CD14-positive monocyte (primary cell): ENCODE measurements around the gene P2RY12. TPM values are rescaled to one million over a fixed set of nuclear protein-coding genes. Genes with fewer than 3 reads are reported as not detected.

ENCODE experiments used
- DNase-seq, 3 donors: peaks; one replicate each; pipeline ENCODE4 v3.0.0-alpha.2; 2011 to 2022
- H2AFZ ChIP-seq: 2 replicates; pipeline ENCODE4 v1.6.0; 2012; ENCODE audit warnings: mild to moderate bottlenecking, low read depth, low read length, inconsistent platforms; ENCODE audit not compliant: insufficient read depth, poor library complexity, severe bottlenecking
- H3K27ac ChIP-seq, 2 donors: 1 replicate in 1 of 2; 2 replicates in 1 of 2; pipeline ENCODE4 v1.5.1; 2012 to 2013; ENCODE audit warnings: low read length in 2 of 2, control low read depth in 1 of 2, inconsistent platforms in 1 of 2, low read depth in 1 of 2, mild to moderate bottlenecking in 1 of 2
- H3K27me3 ChIP-seq, 2 donors: one replicate each; pipeline versions ENCODE4 v1.6.0 to v1.6.1; 2011 to 2013; ENCODE audit warnings: low read length in 2 of 2; ENCODE audit not compliant: control insufficient read depth in 2 of 2, insufficient read depth in 2 of 2
- H3K36me3 ChIP-seq, 2 donors: replicated peaks in 1 of 2; 1 replicate in 1 of 2; 2 replicates in 1 of 2; pipeline versions ENCODE4 v1.5.1 to v1.6.1; 2012 to 2013; ENCODE audit warnings: low read length in 2 of 2, control low read depth in 1 of 2, inconsistent platforms in 1 of 2, mild to moderate bottlenecking in 1 of 2; ENCODE audit not compliant: insufficient read depth in 2 of 2, control insufficient read depth in 1 of 2
- H3K4me1 ChIP-seq, 2 donors: 1 replicate in 1 of 2; 2 replicates in 1 of 2; pipeline versions ENCODE4 v1.5.1 to v1.6.1; 2012 to 2013; ENCODE audit warnings: low read length in 2 of 2, control low read depth in 1 of 2, inconsistent platforms in 1 of 2, mild to moderate bottlenecking in 1 of 2, moderate library complexity in 1 of 2; ENCODE audit not compliant: insufficient read depth in 2 of 2, control insufficient read depth in 1 of 2
- H3K4me2 ChIP-seq: replicated peaks from 2 replicates; pipeline ENCODE3; 2012; ENCODE audit warnings: low read length, moderate library complexity, mild to moderate bottlenecking; ENCODE audit not compliant: poor library complexity, severe bottlenecking; ENCODE audit errors: extremely low read depth
- H3K4me3 ChIP-seq, 3 experiments: fragments of 200-600 bp in 1 of 3; sonication (generic) in 1 of 3; replicated peaks in 1 of 3; 1 replicate in 2 of 3; 2 replicates in 1 of 3; pipeline ENCODE4 v1.5.1; 2011 to 2013; ENCODE audit warnings: low read length in 3 of 3, mild to moderate bottlenecking in 3 of 3, control low read depth in 2 of 3, low read depth in 2 of 3, inconsistent platforms in 1 of 3, moderate library complexity in 1 of 3
- H3K79me2 ChIP-seq: 2 replicates; pipeline ENCODE4 v1.6.0; 2012; ENCODE audit warnings: mild to moderate bottlenecking, control low read depth, inconsistent platforms, low read length, moderate library complexity; ENCODE audit not compliant: insufficient read depth
- H3K9ac ChIP-seq: 2 replicates; pipeline ENCODE4 v1.6.0; 2017; ENCODE audit warnings: low read length, mild to moderate bottlenecking; ENCODE audit not compliant: insufficient read depth, poor library complexity, severe bottlenecking
- H3K9me3 ChIP-seq, 2 donors: replicated peaks in 1 of 2; 1 replicate in 1 of 2; 2 replicates in 1 of 2; pipeline versions ENCODE4 v1.5.1 to v1.6.1; 2012 to 2013; ENCODE audit warnings: low read length in 2 of 2, control low read depth in 1 of 2; ENCODE audit not compliant: control insufficient read depth in 1 of 2, insufficient read depth in 1 of 2
- H4K20me1 ChIP-seq: 2 replicates; pipeline ENCODE4 v1.6.0; 2012; ENCODE audit warnings: mild to moderate bottlenecking, low read length, control low read depth, moderate library complexity; ENCODE audit not compliant: insufficient read depth
- H3K27ac Mint-ChIP-seq, 7 donors: one replicate each; pipeline ENCODE4 v1.8.0; 2020; ENCODE audit warnings: mild to moderate bottlenecking in 7 of 7, mixed read lengths in 7 of 7, moderate library complexity in 6 of 7, inconsistent platforms in 2 of 7
- H3K27me3 Mint-ChIP-seq, 3 donors: one replicate each; pipeline ENCODE4 v1.8.0; 2021 to 2022; ENCODE audit warnings: low read depth in 3 of 3, mild to moderate bottlenecking in 3 of 3, mixed read lengths in 3 of 3, moderate library complexity in 3 of 3, inconsistent platforms in 1 of 3
- H3K36me3 Mint-ChIP-seq, 2 donors: one replicate each; pipeline ENCODE4 v1.8.0; 2020; ENCODE audit warnings: mixed read lengths in 2 of 2, inconsistent platforms in 1 of 2, mild to moderate bottlenecking in 1 of 2
- H3K4me1 Mint-ChIP-seq: one replicate; pipeline ENCODE4 v1.8.0; 2020; ENCODE audit warnings: mild to moderate bottlenecking, mixed read lengths
- H3K4me3 Mint-ChIP-seq, 2 donors: one replicate each; pipeline ENCODE4 v1.8.0; 2020; ENCODE audit warnings: mild to moderate bottlenecking in 2 of 2, mixed read lengths in 2 of 2, moderate library complexity in 1 of 2
- H3K9me3 Mint-ChIP-seq, 7 donors: one replicate each; pipeline ENCODE4 v1.8.0; 2020 to 2022; ENCODE audit warnings: mixed read lengths in 7 of 7, mild to moderate bottlenecking in 6 of 7, moderate library complexity in 6 of 7, inconsistent platforms in 2 of 7
- WGBS: methylation state at CpG from one replicate; pipeline ENCODE4 v1.1.5; 2013; ENCODE audit warnings: missing lambda C conversion rate; ENCODE audit not compliant: insufficient coverage; 5-methylcytosine and 5-hydroxymethylcytosine counted together
- intact Hi-C, 2 donors: fragments of 100-400 bp; cut with micrococcal nuclease; formaldehyde crosslinking; loops; one replicate each; pipeline versions ENCODE4 v1.15.0 to v1.15.1; 2023
- polyA plus RNA-seq, 3 donors: library from polyadenylated mRNA; depleted of rRNA in 1 of 3; unstranded in 2 of 3; stranded (reverse) in 1 of 3; fragments of 300-500 nt in 2 of 3; fragments of >200 nt in 1 of 3; fragmentation: Illumina TruSeq in 2 of 3; gene quantifications; 1 replicate in 2 of 3; 2 replicates in 1 of 3; pipeline ENCODE4 v1.2.3, GENCODE V29; 2012 to 2021
- TF ChIP-seq, protein P1 (sequence below): fragments of 200-600 bp; IDR thresholded peaks from one replicate; pipeline ENCODE4 v1.8.0; 2022; ENCODE audit warnings: antibody characterized with exemption, mild to moderate bottlenecking

P2RY12 gene
- polyA plus RNA-seq, 3 donors = 1.9 to 3.0 (median 2.7) TPM

DNA sequence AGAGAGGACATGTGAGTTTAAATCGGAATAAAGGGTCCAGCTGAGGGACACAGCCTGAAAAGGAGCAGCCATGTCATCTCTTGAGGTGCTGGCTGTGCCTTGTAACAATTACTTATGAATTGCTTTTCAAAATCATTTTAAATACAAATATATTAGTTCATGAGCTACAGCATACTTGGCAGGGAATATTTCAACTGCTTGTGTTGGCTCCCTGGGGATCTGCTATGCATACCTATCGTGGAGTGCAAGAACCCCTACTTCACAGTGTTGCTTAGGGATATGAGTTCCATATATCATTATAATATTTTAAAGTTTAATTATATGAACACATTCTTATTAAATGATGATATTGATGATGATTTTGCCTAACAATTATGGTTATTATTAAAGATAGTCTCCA is 87.1 kb downstream of the P2RY12 start:
- Mint-ChIP-seq H3K27me3 (no peaks in the 10 kb centered on the region), H3K27ac (no peak overlapping the region), H3K4me1 (peaks cover 8% of the 10 kb centered on the region), H3K4me3 (no peak overlapping the region), H3K36me3 (no peaks in the 10 kb centered on the region), H3K9me3 (peaks cover 0 to 2% (median 0%) of the 10 kb centered on the region in 7 donors)
- Histone ChIP-seq H3K27ac (no peak overlapping the region), H3K9me3 (no peaks in the 10 kb centered on the region), H3K9ac (no peak overlapping the region), H4K20me1 (no peaks in the 10 kb centered on the region), H3K4me3 (no peak overlapping the region), H3K79me2 (no peaks in the 10 kb centered on the region), H2AFZ (no peak overlapping the region), H3K4me2 (no peak overlapping the region), H3K27me3 (no peaks in the 10 kb centered on the region), H3K4me1 (no peaks in the 10 kb centered on the region), H3K36me3 (no peaks in the 10 kb centered on the region)
- TF ChIP-seq, protein P1, sequence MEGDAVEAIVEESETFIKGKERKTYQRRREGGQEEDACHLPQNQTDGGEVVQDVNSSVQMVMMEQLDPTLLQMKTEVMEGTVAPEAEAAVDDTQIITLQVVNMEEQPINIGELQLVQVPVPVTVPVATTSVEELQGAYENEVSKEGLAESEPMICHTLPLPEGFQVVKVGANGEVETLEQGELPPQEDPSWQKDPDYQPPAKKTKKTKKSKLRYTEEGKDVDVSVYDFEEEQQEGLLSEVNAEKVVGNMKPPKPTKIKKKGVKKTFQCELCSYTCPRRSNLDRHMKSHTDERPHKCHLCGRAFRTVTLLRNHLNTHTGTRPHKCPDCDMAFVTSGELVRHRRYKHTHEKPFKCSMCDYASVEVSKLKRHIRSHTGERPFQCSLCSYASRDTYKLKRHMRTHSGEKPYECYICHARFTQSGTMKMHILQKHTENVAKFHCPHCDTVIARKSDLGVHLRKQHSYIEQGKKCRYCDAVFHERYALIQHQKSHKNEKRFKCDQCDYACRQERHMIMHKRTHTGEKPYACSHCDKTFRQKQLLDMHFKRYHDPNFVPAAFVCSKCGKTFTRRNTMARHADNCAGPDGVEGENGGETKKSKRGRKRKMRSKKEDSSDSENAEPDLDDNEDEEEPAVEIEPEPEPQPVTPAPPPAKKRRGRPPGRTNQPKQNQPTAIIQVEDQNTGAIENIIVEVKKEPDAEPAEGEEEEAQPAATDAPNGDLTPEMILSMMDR = no peak
- WGBS = no CpG with 5 or more reads among the region's 2 CpGs
- intact Hi-C loops = loop anchor here in 1 of 2 donors (10.0 kb wide), 1 partner anchor 617 kb away; no protein-coding TSS in a partner anchor
- no peak for DNase-seq

DNA sequence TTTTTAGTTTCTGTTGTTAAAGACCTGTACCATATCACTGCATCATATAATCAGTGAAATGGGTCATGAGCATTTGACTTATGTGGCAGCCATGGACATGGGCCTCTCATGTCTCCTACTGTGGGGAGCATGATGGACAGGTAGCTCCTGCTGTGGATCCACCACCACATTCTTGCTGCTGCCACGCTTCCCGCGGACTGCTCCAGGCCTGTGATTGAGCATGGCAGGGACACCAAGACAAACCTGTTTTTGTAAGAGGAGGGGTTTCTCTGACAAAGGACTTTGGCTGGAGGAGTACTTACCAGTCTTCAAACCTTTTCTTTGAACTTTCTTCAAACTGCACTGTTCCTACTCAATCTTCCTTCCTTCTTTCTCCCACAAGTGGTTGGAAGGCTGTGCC is 88.3 kb downstream of the P2RY12 start:
- DNase-seq = no peak
- TF ChIP-seq, protein P1 = no peak
- no peak overlapping the region for H3K4me3 Mint-ChIP-seq

More for the DNA sequence above, 88.3 kb downstream of the P2RY12 start:
- no peaks in the 10 kb centered on the region for H4K20me1 ChIP-seq
- no peak overlapping the region for H3K27ac ChIP-seq
- H3K4me1 Mint-ChIP-seq = peaks cover under 1% of the 10 kb centered on the region
- H3K27me3 ChIP-seq = no peaks in the 10 kb centered on the region
- H3K79me2 ChIP-seq = no peaks in the 10 kb centered on the region
- no peak overlapping the region for H2AFZ ChIP-seq
- H3K4me1 ChIP-seq = no peaks in the 10 kb centered on the region
- no peaks in the 10 kb centered on the region for H3K9me3 ChIP-seq
- WGBS = no CpG with 5 or more reads among the region's 3 CpGs
- no peak overlapping the region for H3K4me3 ChIP-seq
- H3K4me2 ChIP-seq = no peak overlapping the region
- peaks cover 0 to 2% (median 0%) of the 10 kb centered on the region in 7 donors for H3K9me3 Mint-ChIP-seq
- H3K27ac Mint-ChIP-seq = no peak overlapping the region
- H3K27me3 Mint-ChIP-seq = no peaks in the 10 kb centered on the region
- intact Hi-C loops = loop anchor here in 1 of 2 donors (10.0 kb wide), 1 partner anchor 619 kb away; no protein-coding TSS in a partner anchor
- H3K36me3 ChIP-seq = no peaks in the 10 kb centered on the region
- H3K9ac ChIP-seq = no peak overlapping the region
- H3K36me3 Mint-ChIP-seq = no peaks in the 10 kb centered on the region
